HPDE6-E6E7 (cell line): ENCODE measurements around the gene TSPAN5.

Experiments used
- DNase-seq: peaks from one replicate; pipeline ENCODE4 v3.0.0; 2011; ENCODE audit warnings: missing footprints; ENCODE audit errors: extremely low spot score

TSPAN5 gene

DNA sequence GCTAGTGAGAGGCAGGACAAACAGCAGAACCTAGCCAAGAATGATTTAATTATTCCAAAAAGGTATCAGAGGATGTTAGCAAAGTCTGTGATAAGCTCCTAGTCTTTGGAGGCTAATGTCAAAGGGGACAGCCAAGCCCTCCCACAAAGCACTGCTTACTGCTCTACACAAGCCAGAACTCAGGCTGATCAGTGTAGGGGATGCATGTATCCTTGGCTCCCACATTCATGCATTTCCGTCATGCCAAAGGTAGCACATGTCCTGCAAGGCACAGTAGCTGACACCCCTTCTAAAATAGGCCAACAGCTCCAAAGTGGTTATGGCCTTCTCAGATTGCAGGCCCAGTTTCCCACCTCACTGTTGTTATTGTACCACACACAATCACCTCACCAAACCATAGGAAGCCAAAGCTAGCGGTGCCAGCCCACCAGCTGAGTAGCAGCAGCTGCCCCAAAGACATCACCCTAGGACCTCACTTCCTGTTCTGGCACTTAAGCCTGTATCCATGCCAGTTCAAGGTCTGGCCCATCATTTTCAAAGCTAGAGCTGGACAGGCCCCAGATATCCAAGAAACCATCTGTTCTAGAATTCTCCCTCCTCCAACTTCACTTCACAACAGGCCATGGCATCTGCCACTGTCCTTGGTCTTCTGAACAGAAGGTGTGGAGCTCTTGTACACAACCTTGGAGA, 40.9 kb downstream of the TSPAN5 start:
- no peak for DNase-seq

DNA sequence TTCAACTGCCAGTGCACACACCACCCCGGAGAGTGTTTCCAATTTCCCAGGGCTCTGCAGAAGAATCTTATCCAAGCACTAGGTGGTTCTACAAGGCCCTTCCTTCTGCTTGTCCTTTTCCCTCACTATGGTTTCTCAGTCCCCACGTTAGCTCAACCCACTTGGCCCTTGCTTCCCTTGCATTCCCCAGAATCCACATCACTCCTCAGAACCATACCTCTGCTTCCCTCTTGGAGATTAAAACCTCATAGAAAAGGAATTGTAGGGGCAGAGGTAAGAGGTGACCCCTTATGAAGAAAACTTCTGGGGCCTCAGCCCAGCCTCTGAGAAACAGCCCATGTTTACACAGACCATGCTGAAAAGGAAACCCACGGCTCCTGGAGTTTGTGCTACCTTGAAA, 42.4 kb downstream of the TSPAN5 start:
- no peak for DNase-seq

DNA sequence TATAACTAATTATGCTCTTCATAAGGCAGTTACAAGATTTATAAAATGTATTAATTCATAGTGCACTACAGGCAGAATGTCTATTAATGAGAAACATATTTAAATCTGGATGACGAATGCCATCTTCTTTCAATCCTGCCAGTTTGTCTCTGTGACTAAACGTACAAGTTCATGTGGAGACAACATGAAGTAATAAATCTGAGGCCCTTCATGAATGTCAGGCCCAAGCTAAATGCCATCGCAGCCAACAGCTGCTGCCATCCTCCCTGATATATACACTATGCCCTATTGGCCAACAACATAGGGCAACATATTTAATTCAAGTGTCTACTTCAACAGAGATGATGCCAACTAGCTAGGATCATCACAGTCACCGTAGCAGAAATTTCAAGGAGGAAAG, 43.7 kb downstream of the TSPAN5 start:
- no peak for DNase-seq

DNA sequence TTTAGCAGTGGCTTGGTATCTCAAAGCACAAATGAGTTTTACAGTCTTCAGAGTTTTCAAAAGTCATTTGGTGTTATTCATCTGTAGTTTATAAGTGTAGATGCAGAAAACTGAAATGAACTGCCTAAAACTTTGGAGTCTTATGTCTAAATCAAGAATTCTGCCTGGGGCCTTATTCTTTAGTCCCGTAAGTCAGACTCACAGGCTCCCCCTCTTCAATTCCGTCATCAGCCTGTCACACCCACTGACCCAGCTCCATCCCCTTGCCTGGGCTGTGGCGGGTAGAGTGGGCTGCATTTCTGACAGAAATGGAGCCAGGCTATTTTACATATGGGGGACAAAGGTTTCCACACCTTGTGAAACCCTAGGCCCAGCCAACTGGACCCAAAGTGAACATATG, 44.3 kb downstream of the TSPAN5 start:
- no peak for DNase-seq

DNA sequence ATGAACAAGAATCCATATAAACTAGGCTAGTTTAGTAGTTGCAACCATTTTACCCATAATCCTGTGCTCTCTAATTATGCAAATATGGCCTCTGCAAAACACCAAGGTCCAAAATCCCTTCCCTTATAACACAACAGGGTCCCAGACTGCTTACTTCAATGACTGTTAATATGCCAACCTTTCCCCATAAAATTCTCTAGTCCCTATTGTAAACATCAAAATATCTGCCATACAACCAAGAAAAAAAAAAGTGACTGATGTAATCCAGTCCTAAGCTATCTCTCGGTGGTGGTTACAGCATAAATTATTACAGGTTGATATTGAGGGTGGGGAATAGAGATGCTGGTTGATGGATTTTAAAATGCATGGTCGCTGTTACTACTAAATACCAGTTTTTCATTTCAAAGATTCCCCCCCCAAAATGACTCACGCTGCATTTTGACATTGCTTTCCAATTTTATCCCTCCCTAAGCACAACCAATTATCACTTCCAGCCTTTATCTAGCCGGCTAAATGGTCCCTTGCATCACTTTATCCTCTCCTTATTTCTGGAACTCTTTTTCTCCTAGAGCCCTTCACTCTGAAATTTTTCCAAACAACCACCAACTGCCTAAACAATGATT, 44.8 kb downstream of the TSPAN5 start:
- DNase-seq = no peak

DNA sequence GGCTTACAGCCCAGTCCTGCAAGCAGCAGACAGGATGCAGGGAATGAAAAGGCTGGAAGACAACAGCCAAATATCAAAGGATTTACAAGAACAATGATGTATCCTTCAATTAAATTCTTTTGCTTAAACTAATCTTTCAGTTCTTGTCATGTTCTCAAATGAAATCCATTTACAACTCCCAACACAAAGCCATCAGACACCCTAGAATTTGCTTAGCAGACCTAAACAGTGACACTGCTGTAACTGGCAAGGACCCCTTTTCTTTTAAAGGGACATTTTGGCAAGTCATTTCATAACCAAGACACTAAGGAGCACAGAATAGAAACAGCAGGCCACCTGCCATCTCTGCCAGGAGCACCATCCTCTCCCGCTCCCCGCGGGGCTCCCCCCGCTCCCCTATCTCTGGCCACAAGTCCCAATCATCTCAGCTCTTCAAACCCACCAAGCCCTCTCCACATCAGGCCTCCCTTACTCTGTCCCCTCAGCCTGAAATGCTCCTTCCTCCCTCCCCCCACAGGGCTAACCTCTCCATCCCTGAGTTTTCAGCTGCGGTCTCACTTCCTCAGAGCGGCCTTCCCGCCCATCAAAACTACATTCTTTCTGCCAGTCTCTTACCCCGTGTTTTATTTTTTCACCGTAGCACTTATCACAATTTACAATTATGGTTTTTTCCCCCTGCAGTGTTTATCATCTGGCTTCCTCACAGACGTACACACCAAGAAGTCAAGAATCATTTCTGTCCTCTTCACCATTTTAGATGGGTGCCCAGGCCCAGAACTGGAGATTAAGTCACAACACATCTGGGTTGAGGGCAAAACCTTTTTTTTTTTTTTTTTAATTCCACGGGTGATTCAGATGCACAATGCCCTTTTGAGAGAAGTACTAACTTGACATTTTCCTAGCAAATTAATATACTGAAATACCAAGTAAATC, 45.8 kb downstream of the TSPAN5 start:
- no peak for DNase-seq

DNA sequence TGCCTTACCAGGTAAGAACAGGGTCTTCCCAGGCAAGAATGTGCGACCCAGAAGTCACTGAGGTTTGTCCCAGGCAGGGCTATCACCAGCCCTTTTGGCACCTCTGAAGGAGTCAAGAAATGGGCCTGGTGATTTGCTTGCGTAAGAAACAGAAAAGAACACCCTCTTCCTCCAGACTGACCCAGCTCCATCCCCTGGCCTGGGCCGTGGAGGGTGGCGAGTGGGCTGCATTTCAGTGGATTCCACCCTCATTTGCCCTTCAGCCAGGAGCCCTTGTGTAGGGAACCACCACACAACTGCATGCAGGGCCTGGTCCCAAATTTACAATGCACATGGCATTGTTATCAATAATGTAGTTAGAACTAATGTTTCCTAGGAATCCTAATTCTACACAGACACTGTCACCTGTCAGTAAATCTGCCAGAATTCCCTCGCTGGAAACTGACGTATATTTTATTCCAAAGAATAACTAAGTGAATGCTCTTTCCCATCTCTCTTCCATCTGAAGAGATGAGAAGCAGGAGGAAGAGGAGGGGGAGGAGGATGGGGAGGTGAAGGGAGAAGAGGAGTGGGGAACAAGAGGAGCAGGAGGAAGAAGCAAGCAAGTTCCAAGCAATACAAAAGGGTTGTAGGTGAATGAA, 46.6 kb downstream of the TSPAN5 start:
- DNase-seq = no peak

DNA sequence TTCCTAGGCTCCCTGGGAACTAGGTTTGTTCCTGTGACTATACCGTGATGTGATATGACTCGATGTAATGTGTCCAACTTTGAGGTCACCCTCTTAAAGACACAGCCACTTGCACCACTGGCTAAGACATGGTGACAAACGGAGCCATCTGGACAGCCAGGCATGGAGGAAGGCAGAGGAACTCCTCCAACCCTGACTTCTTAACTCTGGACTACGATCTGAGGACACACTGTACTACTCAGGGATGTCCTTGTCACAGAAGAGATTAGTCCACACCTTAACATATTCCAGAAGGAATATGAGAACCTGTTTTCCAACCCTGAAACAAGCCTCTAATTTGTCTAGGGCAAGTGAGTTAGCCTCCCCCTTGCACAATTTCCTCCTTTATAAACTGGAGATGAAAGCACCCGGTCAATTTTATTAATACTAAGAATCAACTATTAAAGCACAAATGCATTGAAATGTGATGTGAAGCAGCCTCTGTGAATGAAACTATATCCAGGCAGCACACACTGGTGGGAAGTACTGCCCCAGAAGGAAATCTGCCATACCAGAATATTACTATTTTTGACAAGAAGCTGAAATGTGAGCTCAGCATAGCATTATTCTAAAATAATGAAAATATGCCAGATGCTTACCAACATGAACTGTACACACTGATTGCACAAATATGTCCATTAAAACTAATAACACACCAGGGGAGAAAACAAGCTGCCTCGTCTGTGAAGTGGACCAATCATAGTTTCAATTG, 47.3 kb downstream of the TSPAN5 start:
- no peak for DNase-seq

DNA sequence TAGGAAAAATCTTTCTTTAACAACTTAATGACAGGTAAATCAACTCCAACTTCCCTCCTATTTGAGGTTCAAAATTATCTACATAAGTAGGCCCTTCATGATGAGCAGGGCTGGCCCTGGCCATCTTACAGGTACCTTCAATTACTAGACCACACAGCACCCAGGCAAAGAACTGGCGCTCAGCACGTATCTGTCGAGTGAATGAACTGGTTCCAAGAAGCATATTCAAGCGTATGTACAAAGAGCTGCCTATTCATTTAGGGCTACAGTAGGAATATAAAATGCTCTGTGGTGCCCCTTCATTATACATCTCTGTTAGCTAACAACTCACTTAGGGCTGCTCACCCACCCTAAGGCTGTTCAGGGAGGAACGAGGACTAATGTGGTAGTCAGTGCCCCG, 48.0 kb downstream of the TSPAN5 start:
- DNase-seq = no peak

DNA sequence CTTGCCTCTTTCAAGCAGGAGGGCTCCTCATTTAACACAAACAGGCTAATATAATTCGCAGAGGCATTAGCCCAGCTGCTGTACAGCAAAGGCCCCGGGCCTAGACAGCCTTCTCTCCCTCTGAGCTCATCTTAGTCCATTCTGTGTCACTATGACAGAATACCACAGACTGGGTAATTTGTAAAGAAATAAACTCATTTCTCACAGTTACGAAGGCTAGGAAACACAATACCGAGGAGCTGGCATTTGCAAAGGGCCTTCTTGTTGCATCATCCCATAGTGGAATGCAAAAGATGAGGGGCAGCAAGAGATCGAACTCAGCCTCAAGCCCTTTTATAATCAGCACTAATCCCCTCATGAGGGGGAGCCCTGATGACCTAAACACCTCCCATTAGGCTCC, 48.5 kb downstream of the TSPAN5 start:
- no peak for DNase-seq

DNA sequence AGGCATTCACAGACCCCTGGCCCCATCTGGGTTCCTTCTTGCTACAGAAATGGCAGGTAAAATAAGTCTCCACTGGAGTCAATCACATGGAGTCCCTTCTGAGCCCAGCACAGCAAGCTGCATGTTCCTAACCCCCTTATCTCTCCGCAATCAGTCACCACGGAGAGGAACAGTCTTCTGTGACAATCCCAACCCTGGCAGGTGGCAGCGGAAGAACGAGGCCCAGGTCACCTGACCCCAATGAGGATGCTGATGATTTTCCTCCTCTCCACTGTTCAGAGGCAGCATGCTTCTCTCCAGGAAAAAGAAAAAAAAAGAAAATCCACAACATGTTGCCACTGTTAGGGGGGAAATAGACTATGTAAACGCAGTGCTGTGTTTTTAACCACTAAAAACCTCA, 50.1 kb downstream of the TSPAN5 start:
- no peak for DNase-seq

DNA sequence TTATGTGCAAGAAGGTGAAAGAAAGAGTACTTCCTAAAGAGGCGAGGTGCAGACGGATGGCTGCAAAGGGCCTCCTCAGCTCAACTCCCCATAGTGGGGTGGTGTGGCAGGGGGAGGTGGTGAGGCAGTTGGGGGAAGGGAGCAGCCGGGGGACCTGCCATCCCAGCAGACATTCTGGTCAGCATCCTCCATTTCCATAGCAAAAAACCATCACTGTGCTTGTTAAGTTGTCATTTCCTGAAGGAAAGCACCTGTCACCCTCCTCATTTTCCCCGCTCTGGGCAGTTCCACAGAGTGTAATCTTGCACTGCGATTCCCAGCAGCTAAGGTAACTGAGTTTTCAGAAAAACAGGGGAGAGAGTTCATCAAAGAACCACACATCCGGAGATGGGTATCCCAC, 51.5 kb downstream of the TSPAN5 start:
- no peak for DNase-seq

DNA sequence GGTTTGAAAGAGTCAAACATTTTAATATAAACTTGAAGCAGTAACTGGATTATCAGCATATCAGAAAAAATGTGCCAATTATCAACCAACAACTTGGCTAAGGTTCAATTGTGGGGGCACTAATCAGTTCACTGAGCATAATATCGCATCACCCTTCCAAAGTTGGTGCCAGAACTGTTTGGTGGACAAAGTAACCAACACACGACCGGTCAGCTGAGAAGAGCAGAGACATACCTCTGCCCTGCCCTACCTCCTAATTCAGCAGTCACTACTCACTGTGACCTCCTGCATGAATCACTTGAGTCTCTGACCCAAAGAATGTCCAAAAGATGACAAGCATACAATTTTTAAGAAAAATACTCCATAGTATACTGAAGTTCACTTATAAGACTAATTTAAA, 53.2 kb downstream of the TSPAN5 start:
- DNase-seq = no peak

DNA sequence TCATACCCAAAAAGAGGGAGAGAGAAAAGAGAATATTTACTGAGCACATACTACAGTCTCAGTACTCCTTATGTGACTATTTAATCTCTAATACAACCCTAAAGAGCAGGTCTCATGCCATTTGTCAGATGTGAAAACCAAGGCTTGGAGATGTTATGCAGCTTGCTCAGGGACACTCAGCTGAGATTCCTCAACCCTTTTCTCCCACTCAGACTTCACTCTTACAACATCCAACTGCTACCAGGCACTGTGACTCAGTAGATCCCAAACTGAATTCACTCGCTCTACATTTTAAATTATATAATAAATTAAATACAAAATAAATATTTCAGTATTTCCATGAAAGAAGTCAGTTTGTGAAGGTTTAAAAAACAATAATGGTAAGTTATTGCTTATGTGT, 53.7 kb downstream of the TSPAN5 start:
- no peak for DNase-seq

DNA sequence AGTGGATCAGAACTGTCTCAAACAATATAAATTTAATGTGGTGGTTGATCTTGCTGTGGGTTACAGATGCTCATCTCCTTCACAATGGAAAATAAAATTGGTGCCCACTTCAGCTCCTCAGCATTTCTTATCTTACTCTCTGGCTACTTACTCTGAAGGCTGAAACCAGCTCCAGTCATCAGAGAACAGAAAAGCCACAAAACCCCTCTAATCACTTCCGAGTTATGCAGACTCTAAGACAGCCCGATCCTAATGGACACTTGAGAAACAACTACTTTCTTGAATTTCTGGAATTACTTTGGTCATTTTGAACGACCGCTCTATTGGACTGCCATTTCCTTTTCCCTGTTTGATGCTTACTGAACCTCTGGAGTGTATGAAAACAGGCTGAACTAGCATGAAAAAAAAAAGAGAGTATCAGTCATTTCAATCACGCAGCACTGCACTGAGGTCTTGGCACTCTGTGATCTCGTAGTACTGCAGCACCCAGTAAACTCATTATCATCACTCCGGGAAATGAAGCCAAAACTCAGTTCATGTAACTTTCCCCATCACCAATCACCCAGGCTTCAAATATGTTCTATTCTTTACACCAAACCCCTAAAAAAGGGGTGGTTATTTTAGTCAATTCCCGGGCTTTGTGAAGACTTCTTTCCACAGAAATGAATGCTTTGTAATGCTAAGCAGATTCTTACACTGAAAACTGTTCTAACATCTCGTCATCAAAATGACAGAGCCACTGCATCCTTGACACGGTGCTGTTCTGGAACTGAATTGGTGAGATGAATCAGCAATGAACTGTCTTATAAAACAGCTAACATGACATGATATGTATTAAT, 54.5 kb downstream of the TSPAN5 start:
- no peak for DNase-seq

DNA sequence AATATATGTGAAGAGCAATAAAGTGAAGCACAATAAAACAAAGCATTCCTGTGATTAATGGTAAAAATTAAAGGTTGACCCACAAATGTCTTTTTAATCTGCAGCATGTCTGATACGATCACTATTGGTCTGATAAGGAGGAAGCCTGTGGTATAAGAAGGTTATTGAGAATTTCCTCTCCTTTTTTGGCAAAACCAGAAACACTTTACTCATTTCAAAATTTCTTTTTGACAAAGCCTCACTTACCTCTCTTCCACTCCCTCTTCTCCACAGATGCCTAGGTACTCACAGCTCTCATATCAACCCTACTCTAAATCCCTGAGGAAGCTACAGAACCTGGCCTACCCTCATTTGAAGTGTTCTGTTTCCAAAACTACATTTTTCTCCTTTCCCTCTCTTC, 56.1 kb downstream of the TSPAN5 start:
- no peak for DNase-seq

DNA sequence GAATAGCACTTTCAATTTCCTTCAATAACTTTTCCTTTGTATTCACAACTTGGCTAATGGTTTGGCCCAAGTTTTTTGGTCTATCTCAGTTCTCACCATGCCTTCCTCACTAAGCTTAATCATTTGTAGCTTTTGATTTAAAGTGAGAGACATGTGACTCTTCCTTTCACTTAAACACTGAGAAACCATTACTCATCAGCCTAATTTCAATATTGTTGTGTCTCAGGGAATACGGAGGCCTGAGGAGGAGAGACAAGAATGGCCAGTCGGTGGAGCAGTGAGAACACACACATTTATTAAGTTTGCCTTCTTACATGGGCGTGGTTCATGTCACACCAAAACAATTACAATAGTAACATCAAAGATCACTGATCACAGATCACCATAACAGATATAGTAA, 56.7 kb downstream of the TSPAN5 start:
- no peak for DNase-seq

DNA sequence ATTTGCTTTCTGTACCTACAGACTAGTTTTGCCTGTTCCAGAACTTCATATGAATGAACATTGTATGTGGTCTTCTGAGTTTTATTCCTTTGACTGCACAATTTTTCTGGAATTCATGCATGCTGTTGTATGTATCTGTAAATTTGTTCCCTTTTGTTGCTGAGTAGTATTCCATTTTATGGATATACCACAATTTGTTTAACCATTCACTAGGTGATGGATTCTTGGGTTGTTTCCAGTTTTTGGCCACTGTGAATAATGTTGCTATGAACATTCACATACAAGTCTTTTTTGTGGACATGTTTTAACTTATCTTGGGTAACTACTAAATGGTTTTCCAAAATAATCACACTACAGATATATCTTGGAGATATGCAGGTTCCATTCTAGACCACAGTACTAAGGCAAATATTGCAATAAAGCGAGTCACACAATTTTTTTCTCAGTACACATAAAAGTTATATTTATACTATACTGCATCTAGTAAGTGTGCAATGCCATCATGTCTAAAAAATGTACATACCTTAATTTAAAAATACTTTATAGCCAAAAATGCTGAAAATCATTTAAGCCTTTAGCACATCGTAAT, 58.7 kb downstream of the TSPAN5 start:
- no peak for DNase-seq

DNA sequence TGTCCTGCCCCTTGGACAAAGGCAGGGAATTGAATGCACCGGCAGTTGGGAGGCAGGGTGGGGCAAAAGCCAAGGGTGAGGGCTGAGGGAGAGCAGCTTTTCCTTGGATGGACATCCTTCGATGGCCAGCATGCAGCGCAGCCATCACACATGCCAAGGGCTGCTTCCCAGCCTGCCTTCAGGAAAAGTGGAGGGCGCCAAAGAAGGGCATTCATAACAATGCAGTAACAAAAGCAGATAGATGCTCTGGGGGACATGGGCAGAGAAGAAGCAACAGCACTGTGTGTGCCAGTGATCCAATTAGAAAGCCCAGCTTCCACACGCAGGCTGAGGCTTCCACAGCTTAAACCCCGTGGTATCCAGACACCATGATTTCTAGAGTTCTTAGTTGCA, 71.5 kb downstream of the TSPAN5 start:
- DNase-seq = no peak

DNA sequence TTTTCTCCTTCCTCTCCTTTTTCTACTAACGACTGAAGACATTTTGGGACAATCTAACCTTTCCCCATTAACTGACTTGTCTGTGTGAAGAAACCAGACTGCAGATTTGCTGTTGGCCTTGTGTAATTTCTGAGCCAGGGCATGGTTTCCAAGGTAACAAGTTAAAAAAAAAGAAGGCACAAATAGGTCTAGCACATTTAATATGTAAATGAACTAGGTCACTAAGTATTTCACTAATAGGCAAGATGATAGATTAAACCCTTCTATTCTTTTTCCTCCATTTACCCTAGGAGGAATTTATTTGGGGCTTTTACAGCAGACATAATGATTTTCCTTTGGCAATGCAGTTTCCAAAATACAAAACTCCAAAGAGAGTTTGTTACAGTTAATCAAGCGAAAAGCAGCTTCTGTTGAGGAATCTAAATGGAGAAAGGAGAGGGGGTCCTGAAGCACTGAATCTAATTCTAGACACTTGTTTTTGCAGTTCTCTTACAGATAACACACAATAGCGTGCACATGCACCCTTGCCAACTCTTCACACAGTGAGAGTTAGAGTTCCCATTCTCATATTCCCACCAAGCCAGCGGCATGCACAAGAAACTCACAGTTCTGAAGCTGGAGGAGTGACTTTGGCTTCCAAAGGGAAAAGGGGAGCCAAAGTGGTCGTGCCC, 72.0 kb downstream of the TSPAN5 start:
- DNase-seq = no peak
